T-helper 2 cell (primary cell): ENCODE results near the gene MROH7.

Experiments
- DNase-seq, 5 experiments: peaks; one replicate each; pipeline versions ENCODE4 v3.0.0 to v3.0.0-alpha.2; 2012 to 2022
- total RNA-seq, 2 donors: gene quantifications; one replicate each; lab custom pipeline; 2026; lab: John Stamatoyannopoulos, UW

MROH7 gene
- 0 to 0.07 reads per million in 2 donors for total RNA-seq

DNA sequence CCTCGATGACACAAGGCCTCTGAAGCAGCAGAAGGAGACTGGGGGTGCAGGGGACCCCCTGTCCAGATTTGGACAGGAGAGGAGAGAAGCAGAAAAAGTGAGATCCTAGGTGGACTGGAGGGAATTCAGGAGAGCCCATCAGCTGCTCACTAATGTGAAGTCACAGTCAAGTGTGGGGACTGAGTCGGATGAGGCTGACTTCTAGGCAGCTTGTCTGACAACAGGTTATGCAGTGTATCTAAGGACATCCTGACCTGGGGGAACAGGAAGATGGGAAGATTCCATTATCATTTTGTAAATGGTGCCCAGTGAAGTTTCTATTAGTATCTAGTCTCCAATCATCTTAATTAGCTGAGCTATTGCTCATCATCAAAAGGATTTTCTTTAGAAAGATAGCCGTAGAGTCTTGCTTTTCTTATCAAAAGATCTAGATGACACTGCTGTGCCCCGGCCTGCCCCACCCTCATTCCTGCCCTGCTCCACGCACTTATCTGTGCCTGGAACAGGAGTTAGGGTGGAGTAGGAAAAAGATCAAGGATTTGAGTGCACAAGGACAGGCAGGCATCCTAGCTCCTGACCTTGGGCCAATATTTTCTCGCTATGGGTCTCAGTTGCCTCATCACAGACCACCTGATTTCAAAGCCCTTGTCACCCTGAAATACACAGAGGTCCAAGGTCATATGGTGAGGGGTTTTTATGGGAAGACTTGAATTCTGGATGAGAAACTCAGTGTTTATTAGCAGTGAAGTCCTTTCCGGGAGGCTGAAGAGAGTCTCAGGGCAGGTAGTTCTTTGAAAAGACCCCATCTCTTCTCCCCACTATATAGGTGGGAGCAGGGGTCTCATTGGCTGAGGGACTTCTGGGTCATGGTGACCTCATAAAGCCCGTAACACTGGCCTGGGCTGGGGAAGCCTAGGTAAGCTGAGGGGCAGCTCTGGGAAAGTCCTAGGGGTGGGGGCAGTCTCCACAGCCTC is at the start of gene MROH7:
Gene MROH7, plus strand, starts transcription at position 924 of the 974 bp plus-strand sequence. CDS start 11,141 bp downstream, outside the sequence.
- no peak for DNase-seq

GRCh38 chr1:54593571-54594160 is 47.9 kb upstream of the MROH7 start:
- DNase-seq = no peak

GRCh38 chr1:54594463-54594862 is 47.1 kb upstream of the MROH7 start:
- DNase-seq = no peak

DNA sequence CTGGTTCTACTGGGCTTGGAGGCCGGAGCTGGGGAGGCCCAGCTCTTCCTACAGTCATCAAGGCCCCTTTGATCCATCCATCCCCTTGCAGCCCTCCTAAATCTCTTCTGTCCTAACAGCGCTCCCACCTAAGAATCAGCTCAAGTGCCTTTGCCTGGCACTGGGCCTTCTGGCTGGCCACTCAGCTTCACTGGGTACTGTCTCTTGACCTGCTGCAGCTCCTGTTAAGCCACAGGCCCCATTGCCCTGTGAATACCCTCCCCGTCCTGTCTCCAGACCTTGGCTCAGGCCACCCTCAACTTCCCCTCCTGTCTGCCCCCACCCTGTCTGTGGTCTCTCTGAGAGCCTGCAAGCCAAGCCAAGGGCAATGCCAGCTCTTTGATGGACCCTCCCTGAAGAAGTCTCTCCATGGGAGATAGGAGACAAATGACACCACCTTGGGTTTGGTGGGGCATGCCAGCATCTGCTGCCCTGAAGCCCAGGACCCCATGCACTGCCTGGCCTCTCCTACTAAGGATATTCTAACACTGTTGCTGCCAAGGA is 45.6 kb upstream of the MROH7 start:
- no peak for DNase-seq

DNA sequence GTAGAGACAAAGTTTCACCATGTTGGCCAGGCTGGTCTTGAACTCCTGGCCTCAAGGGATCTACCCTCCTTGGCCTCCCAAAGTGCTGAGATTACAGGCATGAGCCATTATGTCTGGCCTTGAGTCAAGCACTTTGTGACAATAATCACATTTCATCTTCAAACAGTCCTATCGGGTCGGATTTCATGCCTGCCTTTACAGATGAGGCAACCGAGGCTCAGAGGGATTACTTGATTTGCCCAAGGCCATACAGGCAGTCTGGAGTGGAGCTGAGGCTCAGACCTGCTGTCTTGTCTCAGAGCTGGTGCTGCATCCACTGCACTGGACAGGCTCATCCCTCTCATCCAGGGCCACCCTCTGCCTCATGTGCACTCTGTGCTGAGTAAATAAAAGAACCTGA is 44.8 kb upstream of the MROH7 start:
- DNase-seq = no peak

- DNase-seq = no peak
Observed at GRCh38 chr1:54597455-54598030, 44.0 kb upstream of the MROH7 start.

- DNase-seq = no peak
Observed at GRCh38 chr1:54599211-54599823, 42.3 kb upstream of the MROH7 start.

- no peak for DNase-seq
Observed at GRCh38 chr1:54600947-54601721, 40.5 kb upstream of the MROH7 start.

GRCh38 chr1:54601730-54602129 is 39.9 kb upstream of the MROH7 start:
- no peak for DNase-seq

DNA sequence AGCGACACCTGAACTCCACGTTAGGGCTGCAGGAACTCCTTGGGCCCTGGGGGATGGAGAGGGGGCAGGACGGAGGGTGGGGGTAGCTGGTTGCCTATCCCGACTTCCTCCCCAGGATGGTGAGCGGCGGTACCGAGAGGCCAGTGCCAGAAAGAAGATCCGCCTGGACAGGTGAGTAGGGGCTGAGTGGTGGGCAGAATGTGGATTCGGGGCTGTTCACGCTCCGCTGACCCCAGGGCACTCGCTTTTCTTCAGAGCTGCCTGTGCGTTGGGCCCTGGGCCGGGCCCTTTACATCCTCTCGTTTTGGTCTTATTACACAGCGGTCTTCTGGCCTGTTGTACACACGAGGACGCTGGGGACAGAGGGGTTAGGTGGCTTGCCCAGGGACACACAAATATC is 39.0 kb upstream of the MROH7 start:
- DNase-seq = no peak

GRCh38 chr1:54603241-54603640 is 38.3 kb upstream of the MROH7 start:
- no peak for DNase-seq

DNA sequence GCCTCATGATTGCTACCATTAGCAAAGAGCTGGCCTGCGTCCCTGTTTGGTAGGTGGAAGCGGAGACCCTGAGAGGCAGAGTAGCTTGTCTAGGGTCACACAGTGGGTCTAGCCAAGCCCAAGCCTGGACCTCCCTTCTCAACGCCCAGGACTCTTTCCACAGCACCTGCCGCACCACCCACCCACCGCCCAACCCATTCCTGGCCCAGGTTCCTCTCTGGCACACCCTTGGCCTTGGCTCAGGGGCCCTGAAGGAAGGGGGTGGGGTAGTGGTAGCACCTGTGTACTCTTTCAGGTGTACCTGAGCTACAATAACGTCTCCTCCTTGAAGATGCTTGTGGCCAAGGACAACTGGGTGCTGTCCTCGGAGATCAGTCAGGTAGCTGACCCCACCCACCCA is 37.5 kb upstream of the MROH7 start:
- no peak for DNase-seq

DNA sequence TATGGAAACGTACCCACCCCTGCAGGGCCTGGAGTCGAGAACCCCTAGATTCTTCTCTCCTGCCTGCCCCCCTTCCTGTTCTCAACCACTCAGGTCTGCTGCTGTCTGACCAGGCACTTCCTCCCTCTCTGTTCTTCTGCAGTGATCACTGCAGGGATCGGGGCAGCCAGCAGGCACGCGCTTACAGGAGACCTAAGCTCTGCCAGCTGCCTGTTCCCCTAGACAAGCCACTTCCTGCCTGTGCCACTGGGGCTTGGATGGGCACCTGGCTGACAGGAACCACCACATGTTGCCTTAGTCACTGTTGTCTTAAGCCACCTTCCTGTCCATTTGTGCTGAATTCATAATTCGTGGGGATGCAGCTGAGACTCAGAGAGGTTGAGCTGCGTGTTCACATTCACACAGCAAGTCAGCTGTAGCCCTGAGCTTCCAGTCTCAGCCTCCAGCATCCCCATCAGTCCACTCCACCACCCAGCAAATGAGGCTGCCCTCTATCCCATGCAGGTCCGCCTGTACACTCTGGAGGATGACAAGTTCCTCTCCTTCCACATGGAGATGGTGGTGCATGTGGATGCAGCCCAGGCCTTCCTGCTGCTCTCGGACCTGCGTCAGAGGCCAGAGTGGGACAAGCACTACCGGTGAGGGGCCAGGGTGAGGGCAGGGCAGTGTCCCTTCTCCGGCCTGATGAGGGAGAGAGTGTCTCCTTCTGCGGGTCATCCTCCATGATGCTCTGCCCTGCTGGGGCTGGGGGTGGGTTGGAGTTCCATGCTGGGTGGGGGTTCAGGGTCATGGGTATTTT is 36.8 kb upstream of the MROH7 start:
- DNase-seq = peak in 1 of 5 experiments; percentile 71

GRCh38 chr1:54606096-54606989 is 35.2 kb upstream of the MROH7 start:
- no peak for DNase-seq

GRCh38 chr1:54606990-54607325 is 34.6 kb upstream of the MROH7 start:
- DNase-seq = no peak

- DNase-seq = no peak
Observed at GRCh38 chr1:54607821-54608565, 33.6 kb upstream of the MROH7 start.

DNA sequence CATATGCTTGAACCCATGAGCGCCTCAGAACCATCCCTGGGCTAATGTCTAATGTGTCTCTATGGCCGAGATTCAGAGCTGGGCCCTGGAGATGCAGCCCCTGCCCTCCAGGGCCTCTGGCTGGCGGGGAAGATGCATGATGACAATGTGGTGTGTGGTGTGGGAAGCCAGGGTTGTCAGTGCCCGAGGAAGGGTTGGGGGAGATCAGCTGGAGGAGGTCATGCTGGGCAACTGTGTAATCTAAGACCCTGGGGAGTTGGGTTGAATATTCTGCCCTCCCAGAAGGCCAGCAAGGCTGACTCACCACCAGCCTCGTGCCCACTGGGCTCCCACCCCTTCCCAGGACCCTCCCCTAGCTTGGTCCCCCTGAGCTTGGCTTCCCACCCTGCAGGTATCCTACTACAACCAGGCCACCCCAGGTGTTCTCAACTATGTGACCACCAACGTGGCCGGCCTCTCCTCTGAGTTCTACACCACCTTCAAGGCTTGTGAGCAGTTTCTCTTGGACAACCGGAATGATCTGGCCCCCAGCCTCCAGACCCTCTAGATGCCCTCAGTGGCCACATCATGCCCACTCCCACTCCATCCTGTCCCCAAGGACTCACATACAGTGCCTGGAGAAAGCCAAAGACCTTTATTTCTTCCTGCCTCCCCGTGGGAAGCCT is 32.9 kb upstream of the MROH7 start:
- DNase-seq = no peak

DNA sequence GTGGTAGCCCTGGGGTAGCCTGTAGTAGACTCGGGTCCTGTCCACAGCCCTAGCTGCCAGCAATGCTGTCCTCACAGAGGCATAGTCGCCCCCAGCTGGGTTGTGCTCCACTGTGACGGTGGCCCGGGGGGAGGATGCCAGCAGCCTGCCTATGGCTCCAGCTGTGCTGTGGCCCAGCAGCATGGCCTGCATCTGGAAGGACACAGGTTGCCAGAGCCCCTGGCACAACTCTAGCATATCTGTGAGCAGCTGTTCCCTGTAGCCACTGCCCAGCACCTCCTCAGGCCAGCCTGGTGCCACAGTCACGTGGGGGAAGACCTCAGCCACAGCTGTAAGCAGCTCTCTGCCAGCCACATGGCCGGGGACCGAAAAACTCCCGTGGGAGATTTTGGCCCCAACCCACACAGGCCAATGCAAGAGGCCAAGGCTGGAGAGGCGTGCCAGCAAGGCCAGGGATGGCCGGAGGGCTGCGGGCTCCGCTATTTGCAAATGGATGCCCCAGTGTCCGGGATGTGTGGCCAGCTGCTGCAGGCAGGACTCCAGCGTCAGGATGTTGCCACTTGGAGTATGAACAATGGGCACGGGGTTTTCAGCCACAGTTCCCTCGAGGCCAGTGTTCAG is 32.2 kb upstream of the MROH7 start:
- DNase-seq = no peak
